Measurements from ENCODE around the gene CMIP. TPM values are rescaled to one million over a fixed set of nuclear protein-coding genes. Genes with fewer than 3 reads are reported as not detected.
"Not testable (repeated sequence)": the region's sequence is repeated elsewhere in the genome, so short reads cannot be mapped to it uniquely, and the experiment has no call there.

The CMIP gene
- polyA plus RNA-seq, 3 donors = 0.85 to 61.9 (median 0.93) TPM

DNA sequence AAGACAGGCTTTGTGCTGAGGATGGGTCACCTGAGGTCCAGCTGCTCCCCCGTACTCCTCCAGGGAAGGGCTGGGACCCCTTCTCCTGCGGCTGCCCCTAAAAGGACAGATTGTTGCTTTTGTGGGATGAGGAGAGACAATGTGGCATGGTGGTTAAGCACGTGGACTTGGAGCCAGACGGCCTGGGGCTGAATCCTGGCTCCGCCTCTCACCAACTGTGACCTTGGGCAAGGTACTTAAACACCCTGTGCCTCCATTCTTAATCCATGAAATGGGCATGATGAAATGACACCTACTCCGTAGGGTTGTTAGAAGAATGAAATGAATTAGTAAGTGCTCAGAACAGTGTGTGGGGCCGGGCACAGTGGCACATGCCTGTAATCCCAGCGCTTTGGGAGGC lies 294.9 kb downstream of the CMIP start:
- H3K27ac Mint-ChIP-seq = peak overlapping the region in 4 of 7 donors; percentile 15 to 78 (median 52)
- H3K9ac ChIP-seq (ENCODE audit: insufficient read depth, low read length, poor library complexity, severe bottlenecking) = no peak overlapping the region
- H3K27me3 Mint-ChIP-seq (ENCODE audit: low read depth in 3 of 3) = peaks cover 0 to 3% (median 0%) of the 10 kb centered on the region in 3 donors
- WGBS (ENCODE audit: insufficient coverage) = 66% methylated on average over 6 of the region's 8 CpGs
- H3K4me1 Mint-ChIP-seq = peaks cover 43% of the 10 kb centered on the region
- H3K4me3 Mint-ChIP-seq = peak overlapping the region in 1 of 2 donors; percentile 88
- no peaks in the 10 kb centered on the region for H3K27me3 ChIP-seq (ENCODE audit: control insufficient read depth in 2 of 2, insufficient read depth in 2 of 2, low read length in 2 of 2)
- no peaks in the 10 kb centered on the region for H3K79me2 ChIP-seq (ENCODE audit: insufficient read depth, low read length)
- DNase-seq = no peak
- no peaks in the 10 kb centered on the region for H3K36me3 ChIP-seq (replicated peaks in 1 of 2; ENCODE audit: control insufficient read depth in 1 of 2, insufficient read depth in 2 of 2, low read length in 2 of 2)
- H3K9me3 ChIP-seq (replicated peaks in 1 of 2; ENCODE audit: control insufficient read depth in 1 of 2, insufficient read depth in 1 of 2, low read length in 2 of 2) = no peaks in the 10 kb centered on the region
- H3K4me3 ChIP-seq (replicated peaks in 1 of 3; ENCODE audit: low read depth in 2 of 3, low read length in 3 of 3) = peak overlapping the region in 2 of 3 experiments; percentile 13 to 76
- intact Hi-C loops (cut with micrococcal nuclease) = loop anchor here (5.0 to 10.0 kb wide), 8 partner anchors 115 to 705 kb away; partner anchors contain the start of genes ATMIN (in 1 of the 2) and GCSH (in 1 of the 2)
- peak overlapping the region; percentile 86 for H3K4me2 ChIP-seq (replicated peaks; ENCODE audit: extremely low read depth, low read length, poor library complexity, severe bottlenecking)
- no peaks in the 10 kb centered on the region for H4K20me1 ChIP-seq (ENCODE audit: insufficient read depth, low read length)
- peaks cover 35 to 38% of the 10 kb centered on the region in 2 donors for H3K4me1 ChIP-seq (ENCODE audit: control insufficient read depth in 1 of 2, insufficient read depth in 2 of 2, low read length in 2 of 2)
- H2AFZ ChIP-seq (ENCODE audit: insufficient read depth, low read depth, low read length, poor library complexity, severe bottlenecking) = peak overlapping the region; percentile 76
- H3K27ac ChIP-seq (ENCODE audit: low read depth in 1 of 2, low read length in 2 of 2) = peak overlapping the region; percentile 50 to 72
- H3K36me3 Mint-ChIP-seq = peaks cover 0 to 3% of the 10 kb centered on the region in 2 donors
- peaks cover 0 to 10% (median 0%) of the 10 kb centered on the region in 7 donors for H3K9me3 Mint-ChIP-seq
- TF ChIP-seq, protein P1, sequence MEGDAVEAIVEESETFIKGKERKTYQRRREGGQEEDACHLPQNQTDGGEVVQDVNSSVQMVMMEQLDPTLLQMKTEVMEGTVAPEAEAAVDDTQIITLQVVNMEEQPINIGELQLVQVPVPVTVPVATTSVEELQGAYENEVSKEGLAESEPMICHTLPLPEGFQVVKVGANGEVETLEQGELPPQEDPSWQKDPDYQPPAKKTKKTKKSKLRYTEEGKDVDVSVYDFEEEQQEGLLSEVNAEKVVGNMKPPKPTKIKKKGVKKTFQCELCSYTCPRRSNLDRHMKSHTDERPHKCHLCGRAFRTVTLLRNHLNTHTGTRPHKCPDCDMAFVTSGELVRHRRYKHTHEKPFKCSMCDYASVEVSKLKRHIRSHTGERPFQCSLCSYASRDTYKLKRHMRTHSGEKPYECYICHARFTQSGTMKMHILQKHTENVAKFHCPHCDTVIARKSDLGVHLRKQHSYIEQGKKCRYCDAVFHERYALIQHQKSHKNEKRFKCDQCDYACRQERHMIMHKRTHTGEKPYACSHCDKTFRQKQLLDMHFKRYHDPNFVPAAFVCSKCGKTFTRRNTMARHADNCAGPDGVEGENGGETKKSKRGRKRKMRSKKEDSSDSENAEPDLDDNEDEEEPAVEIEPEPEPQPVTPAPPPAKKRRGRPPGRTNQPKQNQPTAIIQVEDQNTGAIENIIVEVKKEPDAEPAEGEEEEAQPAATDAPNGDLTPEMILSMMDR (IDR thresholded peaks at IDR 0.05) = no peak

DNA sequence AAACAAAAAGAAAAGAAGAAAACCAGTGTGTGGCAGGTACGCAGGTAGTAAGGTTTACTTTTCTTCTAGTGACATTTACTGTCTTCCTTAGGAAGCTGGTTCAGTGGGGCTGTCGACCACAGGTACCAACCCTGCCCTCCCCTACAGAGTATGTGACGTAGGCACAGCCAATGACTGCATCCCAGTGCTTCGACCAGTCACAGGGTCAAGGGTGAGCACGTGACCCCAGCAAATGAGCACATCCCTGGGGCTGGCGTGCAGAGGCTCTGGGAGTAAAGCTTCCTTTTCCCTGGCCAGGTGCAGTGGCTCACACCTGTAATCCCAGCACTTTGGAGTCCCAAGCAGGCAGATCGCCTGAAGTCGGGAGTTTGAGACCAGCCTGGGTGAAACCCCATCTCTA lies 295.6 kb downstream of the CMIP start:
- H3K4me3 Mint-ChIP-seq = no peak overlapping the region

DNA sequence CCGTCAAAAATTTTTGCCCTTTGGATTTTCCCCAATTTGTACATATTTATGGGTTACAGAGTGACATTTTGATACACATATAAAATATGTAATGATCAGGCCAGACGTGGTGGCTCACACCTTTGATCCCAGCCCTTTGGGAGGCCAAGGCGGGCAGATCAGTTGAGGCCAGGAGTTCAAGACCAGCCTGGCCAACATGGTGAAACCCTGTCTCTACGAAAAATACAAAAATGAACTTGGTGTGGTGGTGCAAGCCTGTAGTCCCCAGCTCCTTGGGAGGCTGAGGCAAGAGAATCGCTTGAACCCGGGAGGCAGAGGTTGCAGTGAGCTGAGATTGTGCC lies 296.8 kb downstream of the CMIP start:
- intact Hi-C loops (cut with micrococcal nuclease) = loop anchor here in 1 of 2 donors (10.0 kb wide), 1 partner anchor 737 kb away; the partner anchor contains the start of genes CENPN and CMC2
- peaks cover 56% of the 10 kb centered on the region for H3K4me1 Mint-ChIP-seq
- not testable (repeated sequence) for H3K79me2 ChIP-seq (ENCODE audit: insufficient read depth, low read length); H3K36me3 Mint-ChIP-seq; H3K4me2 ChIP-seq (replicated peaks; ENCODE audit: extremely low read depth, low read length, poor library complexity, severe bottlenecking); H2AFZ ChIP-seq (ENCODE audit: insufficient read depth, low read depth, low read length, poor library complexity, severe bottlenecking); H3K27ac Mint-ChIP-seq; H3K36me3 ChIP-seq (replicated peaks in 1 of 2; ENCODE audit: control insufficient read depth in 1 of 2, insufficient read depth in 2 of 2, low read length in 2 of 2); DNase-seq; H3K27me3 Mint-ChIP-seq (ENCODE audit: low read depth in 3 of 3); H3K9me3 Mint-ChIP-seq; H4K20me1 ChIP-seq (ENCODE audit: insufficient read depth, low read length); H3K4me3 Mint-ChIP-seq; H3K9ac ChIP-seq (ENCODE audit: insufficient read depth, low read length, poor library complexity, severe bottlenecking); H3K27ac ChIP-seq (ENCODE audit: low read depth in 1 of 2, low read length in 2 of 2); H3K4me3 ChIP-seq (replicated peaks in 1 of 3; ENCODE audit: low read depth in 2 of 3, low read length in 3 of 3); H3K27me3 ChIP-seq (ENCODE audit: control insufficient read depth in 2 of 2, insufficient read depth in 2 of 2, low read length in 2 of 2); H3K9me3 ChIP-seq (replicated peaks in 1 of 2; ENCODE audit: control insufficient read depth in 1 of 2, insufficient read depth in 1 of 2, low read length in 2 of 2)
- H3K4me1 ChIP-seq (ENCODE audit: control insufficient read depth in 1 of 2, insufficient read depth in 2 of 2, low read length in 2 of 2) = peaks cover 47 to 50% of the 10 kb centered on the region in 2 donors
- WGBS (ENCODE audit: insufficient coverage) = no CpG with 5 or more reads among the region's 6 CpGs

More for the DNA sequence above, 295.6 kb downstream of the CMIP start:
- Histone ChIP-seq H3K79me2 (ENCODE audit: insufficient read depth, low read length) (no peaks in the 10 kb centered on the region), H3K27me3 (ENCODE audit: control insufficient read depth in 2 of 2, insufficient read depth in 2 of 2, low read length in 2 of 2) (no peaks in the 10 kb centered on the region), H3K27ac (ENCODE audit: low read depth in 1 of 2, low read length in 2 of 2) (peak overlapping the region in 1 of 2 donors; percentile 22), H3K4me2 (replicated peaks; ENCODE audit: extremely low read depth, low read length, poor library complexity, severe bottlenecking) (peak overlapping the region; percentile 16), H3K4me1 (ENCODE audit: control insufficient read depth in 1 of 2, insufficient read depth in 2 of 2, low read length in 2 of 2) (peaks cover 35 to 38% of the 10 kb centered on the region in 2 donors), H3K36me3 (replicated peaks in 1 of 2; ENCODE audit: control insufficient read depth in 1 of 2, insufficient read depth in 2 of 2, low read length in 2 of 2) (no peaks in the 10 kb centered on the region), H3K9me3 (replicated peaks in 1 of 2; ENCODE audit: control insufficient read depth in 1 of 2, insufficient read depth in 1 of 2, low read length in 2 of 2) (no peaks in the 10 kb centered on the region), H4K20me1 (ENCODE audit: insufficient read depth, low read length) (no peaks in the 10 kb centered on the region), H3K4me3 (replicated peaks in 1 of 3; ENCODE audit: low read depth in 2 of 3, low read length in 3 of 3) (peak overlapping the region in 1 of 3 experiments; percentile 32), H2AFZ (ENCODE audit: insufficient read depth, low read depth, low read length, poor library complexity, severe bottlenecking) (peak overlapping the region; percentile 13), H3K9ac (ENCODE audit: insufficient read depth, low read length, poor library complexity, severe bottlenecking) (no peak overlapping the region)
- Mint-ChIP-seq H3K4me1 (peaks cover 46% of the 10 kb centered on the region), H3K27me3 (ENCODE audit: low read depth in 3 of 3) (peaks cover 0 to 4% (median 0%) of the 10 kb centered on the region in 3 donors), H3K27ac (peak overlapping the region in 5 of 7 donors; percentile 30 to 82 (median 58)), H3K36me3 (peaks cover 0 to 3% of the 10 kb centered on the region in 2 donors), H3K9me3 (peaks cover 0 to 10% (median 0%) of the 10 kb centered on the region in 7 donors)
- TF ChIP-seq, protein P1 (IDR thresholded peaks at IDR 0.05) = no peak
- WGBS (ENCODE audit: insufficient coverage) = 74% methylated on average over 5 of the region's 8 CpGs
- intact Hi-C loops (cut with micrococcal nuclease) = loop anchor here in 1 of 2 donors (10.0 kb wide), 1 partner anchor 735 kb away; the partner anchor contains the start of genes CENPN and CMC2
- peak in 1 of 3 donors; percentile 24 for DNase-seq

All from CD14-positive monocyte (primary cell).